ENCODE results near the gene MUTYH.
A peak's percentile ranks its signal among the peaks of the same experiment; 100 is the strongest.

The MUTYH gene

DNA sequence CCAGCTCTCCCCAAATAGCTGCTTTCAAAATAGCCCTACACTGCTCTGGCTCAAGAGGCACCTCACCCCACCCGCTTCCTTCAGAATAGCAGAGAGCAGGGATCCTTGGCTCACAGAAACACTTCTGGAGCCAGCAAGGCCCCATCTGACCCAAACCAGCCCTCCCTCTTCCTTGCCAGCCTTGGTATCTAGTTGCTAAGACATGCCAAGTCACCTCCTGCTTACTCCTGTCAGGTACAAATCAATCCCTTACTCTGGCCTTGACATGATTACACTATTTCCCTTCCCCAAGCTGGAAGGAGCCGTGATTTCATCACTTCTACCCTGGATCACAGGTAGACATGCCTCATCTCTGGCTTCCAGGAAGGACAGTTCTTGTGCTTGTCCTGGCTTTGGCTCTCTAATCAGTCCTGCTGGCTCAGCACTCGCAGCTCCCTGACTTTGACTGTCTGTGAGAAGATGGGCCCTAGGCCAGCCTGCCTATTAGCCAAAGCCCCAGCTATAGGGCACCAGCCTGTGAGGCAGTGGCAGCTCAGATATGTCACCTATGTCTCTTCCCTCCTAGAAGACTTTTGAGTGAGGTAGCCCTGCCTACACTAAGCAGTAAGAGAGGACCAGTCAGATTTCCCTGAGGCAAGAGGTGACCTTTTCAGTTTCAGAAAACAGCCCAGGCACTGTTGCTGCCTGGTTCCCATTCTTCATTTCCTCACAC, 8.9 kb upstream of the MUTYH start:
- no peak for DNase-seq

DNA sequence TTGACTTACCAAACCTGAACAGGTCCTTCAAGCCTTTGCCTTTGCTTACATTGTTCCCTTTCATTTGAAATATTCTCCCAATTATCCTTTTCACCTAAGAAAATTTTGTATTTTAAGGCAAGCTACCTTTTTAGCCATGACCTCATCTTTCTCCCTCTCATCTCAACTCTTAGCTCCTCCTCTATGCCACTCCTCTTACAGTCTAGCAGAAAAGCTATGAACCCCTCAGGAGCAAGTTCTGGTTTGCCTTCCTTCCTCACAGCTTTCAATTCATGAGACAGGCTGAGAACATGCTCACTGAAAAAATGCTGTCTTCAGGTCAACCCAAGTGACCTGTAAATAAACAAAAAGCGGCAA, 8.3 kb upstream of the MUTYH start:
- DNase-seq = no peak

DNA sequence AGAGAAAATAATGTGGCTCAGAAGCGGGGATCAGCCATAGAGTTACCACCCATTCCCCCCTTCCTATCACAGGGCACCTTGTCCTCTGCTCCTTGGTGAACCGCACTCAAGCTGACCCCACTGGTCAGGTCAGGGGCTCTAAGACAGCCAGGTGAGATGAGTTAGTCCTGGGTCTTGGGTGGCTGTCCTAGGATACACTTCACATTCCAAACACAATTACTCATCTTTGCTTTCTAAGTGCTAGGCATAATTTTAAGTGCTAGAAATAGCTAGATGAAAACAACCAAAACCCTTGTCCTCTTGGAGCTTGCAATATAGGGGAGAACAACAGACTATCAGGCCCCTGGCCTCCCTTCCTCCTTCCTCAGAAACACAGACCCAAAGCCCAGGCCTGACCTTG, 7.8 kb upstream of the MUTYH start:
- no peak for DNase-seq

DNA sequence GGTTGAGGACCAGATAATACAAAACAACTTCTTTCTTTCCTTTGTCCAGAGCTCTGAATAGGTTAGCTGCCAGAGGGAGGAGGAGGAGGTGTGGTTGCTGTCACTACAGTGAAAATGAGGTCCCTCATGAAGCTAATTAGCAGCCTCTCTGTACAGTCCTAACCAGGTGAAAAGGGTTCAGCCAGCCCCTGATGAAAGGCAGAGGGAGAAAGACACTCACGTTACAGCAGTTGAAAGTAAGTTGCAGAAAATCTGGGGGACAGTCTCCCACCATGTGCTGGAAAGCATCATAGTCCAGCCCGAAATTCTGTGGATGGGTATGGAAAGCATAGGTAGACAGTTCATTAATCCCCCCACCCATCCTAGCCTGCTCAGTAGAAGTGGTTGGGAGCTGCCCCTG, 6.2 kb upstream of the MUTYH start:
- no peak for DNase-seq

DNA sequence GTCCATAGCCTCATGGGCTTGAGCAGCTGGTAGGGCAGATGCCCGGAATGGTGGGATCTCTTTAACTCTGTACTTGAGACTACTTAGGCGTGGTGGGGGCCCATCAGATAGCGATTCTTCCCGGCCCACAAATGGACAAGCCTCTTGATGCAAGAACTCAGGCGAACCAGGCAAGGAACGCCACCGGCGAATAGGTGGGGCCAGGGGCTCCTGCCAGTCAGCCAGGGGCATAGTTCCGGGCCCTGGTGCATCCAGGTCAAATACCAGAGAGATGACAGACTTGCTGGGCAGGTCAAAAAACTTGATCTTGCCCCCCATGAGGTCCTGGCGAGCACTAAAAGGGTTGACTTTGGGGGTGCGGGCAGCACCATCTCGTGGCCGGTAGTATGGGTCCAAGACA, 4.8 kb upstream of the MUTYH start:
- no peak for DNase-seq

DNA sequence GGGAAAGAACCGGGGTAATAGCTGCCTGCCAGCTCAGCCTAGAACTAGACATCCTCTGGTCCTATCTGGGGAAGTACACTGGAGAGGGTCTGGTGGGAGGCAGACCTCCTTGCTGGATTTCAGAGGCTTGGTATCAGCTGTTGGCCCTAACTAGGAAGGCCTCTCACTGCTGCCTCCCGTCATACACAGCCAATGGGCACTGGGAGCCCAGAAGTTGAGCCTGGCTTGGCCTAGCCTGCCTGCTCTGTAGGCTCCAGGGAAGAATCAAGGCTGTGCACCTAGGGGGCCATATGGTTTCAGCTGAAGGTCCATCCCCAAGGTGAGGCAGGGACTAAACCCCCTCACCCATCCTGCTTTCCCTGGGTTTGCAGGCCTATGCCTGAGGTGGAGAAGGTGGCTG, 4.3 kb upstream of the MUTYH start:
- no peak for DNase-seq

DNA sequence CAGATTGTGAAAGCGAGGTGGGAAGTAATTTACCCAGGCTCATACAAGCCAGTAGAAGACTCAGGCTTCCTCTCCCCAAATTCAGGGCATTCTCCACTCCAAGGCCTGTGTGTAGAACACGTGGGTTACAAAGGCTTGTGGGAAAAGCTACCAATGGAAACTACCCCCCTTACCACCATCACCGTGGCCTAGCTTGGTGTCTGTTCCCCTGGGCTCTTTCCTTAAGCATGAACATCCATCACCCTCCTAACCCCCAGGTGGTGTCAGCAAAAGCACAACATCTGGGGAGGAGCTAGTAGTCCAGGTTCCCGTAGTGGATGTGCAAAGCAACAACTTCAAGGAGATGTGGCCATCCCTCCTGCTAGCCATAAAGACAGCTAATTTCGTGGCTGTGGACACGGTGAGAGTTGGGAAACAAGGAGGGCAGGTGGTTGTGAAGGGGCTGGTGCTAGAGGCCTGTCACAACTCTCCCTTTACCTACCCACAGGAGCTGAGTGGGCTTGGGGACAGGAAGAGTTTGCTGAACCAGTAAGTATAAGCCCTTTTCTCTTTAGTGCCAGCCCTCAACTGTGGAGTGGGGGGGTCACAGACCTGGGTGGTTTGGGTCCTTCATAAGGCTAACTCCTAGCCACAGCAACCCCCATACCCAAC, 701 bp upstream of the MUTYH start:
- DNase-seq = peak in 1 of 6 experiments; percentile 27

DNA sequence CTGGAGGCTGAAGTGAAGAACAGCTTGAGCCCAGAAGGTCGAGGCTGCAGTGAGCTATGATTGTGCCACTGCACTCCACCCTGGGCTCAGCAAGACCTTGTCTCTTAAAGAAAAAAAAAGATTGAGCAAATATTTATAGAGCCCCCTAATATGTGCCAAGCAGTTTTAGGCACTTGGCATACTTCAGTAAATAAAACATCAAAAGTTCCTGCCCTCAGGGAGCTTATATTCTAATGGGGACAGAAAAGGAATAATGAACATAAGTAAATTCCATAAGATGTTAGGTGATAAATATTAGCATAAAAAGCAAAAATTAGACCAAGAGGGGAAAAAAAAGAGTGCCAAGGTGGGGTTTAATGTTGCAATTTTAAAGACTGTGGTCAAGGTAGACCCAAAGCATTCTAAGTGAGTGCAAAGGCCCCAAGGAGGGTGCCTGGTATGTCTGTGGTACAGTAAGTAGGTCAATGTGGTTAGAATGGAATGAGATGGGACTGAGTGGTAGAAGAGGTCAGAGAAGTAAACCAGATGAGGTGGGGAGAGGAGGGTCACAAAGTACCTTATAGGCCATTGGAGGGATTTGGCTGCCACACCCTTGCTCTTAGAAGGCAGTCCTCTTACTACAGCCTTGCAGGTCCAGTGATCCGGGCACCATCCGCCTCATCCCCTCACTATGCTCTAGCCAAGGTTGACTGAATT, 2.5 kb downstream of the MUTYH start:
- DNase-seq = no peak

DNA sequence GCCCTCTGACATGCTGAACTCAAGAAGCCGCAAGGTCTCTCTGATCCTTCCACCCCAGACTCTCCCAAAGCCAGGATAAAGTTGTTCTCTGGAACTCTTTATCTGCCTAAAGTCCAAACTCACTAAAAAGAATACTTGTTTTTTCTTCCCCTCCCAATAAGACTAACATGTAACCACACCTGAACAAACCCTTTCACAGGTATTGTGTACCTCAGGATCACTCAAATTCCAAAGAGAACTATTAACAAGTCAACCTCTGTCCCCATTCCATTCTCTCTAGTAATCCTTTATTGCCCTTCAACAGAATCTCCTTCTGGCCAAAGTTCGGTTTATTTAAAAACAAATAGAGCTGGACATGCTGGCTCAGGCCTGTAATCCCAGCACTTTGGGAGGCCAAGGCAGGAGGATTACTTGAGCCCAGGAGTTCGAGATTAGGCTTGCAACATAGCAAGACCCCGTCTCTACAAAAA, 4.3 kb downstream of the MUTYH start:
- no peak for DNase-seq

DNA sequence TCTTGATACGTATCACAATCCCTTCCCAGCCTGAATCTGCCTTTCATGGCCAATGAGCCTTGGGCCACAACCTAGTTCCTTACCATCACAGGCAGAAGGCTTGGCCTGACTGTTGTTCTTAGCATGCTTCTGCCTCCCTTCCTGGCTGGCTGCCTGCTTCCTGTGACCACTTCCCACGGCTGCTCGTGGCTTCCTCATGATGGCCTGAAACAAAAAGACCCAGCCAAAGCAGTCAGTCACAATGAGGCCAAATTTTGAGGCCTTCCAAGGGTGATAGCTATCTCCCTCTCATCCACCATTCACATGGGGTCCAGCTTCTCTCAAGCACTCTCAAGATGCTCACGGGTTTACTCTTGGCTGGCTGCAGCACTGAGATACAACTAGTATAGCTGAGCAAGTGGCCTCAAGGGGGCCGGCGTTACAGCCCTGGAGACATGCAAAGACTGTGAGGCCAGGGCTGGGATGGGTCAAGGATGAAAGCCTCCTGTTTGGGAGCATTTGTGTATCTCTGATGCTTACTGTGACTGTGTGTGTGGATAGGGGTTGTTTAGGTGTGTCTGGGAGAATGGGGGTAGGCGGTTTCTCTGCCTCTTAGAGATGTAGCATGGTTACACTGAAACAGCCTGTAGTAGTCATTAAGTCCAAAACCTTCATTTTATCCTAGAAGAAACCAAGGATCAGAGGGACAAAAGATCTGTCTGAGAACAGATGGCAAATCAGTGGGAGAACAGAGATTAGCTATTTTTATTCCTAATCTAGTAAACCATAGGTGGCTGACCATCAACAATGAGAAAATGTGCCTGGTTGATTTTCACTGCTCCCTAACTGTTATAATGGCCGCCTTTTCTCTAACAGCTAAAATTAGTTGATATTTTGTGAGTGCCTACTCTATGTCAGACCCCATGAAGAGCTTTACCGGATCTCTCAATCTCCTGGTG, 5.7 kb downstream of the MUTYH start:
- no peak for DNase-seq

DNA sequence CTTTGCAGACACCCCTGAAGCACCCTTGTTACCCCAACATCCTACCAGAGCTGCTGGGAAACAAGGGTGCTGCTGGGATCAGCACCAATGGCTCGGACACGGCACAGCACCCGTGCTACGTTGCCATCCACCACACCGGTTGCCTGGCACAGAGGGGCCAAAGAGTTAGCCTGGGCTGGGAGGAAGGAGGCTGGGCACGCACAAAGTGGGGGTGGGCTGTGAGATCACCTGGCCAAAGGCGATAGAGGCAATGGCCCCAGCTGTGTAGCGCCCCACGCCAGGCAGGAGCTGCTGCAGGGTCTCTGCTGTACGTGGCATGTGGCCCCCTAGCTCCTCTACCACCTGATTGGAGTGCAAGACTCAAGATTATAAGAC, 7.9 kb downstream of the MUTYH start:
- no peak for DNase-seq

DNA sequence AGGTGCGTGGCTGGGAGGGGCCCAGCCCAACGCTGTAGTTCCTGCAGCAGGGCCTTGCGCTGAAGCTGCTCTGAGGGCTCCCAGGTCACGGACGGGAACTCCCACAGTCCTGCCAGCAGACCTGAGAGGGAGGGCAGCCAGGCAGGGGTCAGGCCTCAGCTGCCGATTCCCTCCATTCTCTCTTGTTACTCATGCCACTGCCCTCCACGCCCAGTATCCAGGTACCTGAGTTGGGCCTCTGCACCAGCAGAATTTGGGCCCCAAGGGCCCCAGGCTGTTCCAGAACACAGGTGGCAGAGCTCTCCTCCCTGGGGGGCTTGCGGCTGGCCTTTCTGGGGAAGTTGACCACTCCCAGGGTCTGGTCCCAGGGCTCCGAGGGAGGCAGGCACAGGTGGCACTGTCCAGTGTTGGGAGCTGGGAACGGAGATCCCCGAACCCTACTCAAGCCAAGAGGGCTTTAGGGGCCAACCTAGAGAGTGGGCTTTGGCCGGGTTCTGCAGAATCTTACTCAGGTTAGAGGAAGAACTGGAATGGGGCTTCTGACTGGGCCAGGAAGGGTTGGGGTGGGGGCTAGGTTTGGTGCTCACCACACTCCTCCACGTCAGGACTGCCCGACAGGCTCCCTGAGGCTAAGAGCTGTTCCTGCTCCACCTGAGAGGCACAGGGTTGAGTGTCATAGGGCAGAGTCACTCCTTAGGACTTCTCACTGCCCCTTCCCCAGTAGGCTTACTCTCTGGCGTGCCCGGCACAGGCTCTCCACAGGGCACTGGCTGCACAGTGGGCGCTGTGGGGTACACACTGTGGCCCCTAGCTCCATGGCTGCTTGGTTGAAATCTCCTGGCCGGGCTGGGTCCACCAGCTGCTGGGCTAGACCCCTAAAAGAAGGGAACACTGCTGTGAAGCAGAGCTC, 8.5 kb downstream of the MUTYH start:
- DNase-seq = no peak

DNA sequence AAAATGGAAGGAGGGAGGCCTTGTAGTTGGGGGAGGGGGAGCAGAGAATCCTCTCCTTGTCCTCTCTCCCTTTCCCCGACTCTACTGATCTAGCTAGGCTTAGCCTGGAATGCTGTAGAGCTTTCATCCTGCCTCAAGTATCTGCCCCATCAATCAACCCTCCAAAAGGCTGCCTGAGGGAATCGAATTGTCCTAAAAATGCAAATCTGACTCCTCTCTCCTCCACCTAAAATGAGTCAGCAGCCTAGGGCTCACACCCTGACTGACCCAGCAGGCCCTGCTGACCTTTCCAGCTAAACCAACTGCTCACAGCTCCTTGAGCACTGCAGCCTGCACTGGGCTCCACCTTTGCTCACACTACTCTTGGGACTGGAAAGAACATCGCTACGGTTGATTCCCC, 10.8 kb downstream of the MUTYH start:
- DNase-seq = no peak

DNA sequence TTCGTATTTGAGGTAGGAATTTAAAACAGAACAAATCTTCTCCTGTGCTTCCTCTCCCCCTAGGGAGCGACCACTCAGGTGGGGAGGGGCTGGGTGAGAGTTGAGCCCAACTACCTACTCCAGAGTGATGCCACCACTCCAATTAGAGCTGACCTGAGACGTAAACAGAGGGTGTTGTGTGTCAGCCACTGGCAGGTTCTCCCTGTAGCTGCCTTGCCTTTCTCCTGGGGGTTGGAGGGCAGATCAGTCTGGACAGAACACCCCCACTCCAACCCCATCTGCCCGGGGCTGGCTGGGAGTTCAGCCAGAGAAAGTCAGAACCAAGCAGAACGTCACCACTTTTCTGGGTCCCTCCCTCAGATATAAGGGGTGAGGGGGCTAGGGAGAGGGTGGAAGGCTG, 11.6 kb downstream of the MUTYH start:
- DNase-seq = no peak

DNA sequence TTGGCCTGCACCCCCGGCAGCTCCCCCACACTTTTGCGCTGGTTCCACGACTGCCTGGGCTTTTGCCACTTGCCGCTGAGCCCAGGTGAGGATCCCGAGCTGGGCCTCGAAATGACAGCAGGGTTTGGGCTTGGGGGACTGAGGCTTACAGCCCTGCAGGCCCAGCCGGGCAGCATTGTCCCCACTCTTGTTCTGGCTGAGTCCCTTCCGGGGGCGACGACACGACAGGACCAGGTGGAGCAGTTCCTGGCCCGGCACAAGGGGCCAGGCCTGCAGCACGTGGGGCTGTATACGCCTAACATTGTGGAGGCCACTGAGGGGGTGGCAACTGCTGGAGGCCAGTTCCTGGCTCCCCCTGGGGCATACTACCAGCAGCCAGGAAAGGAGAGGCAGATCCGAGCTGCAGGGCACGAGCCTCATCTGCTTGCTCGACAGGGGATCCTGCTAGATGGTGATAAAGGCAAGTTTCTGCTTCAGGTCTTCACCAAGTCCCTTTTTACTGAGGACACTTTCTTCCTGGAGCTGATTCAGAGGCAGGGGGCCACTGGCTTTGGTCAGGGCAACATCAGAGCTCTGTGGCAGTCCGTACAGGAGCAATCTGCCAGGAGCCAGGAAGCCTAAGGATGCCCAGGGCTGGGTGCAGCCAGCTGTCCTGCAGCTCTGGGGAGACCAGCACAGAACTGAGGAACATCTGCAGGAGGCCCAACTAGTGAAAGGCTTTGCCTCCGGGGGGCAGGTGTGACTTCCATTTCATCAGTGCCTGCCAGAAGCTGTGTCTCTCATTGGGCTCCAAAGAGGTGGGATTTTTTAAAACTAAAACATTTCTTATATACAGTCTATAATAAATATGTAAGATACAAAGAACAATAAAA, 12.4 kb downstream of the MUTYH start:
- DNase-seq = no peak

DNA sequence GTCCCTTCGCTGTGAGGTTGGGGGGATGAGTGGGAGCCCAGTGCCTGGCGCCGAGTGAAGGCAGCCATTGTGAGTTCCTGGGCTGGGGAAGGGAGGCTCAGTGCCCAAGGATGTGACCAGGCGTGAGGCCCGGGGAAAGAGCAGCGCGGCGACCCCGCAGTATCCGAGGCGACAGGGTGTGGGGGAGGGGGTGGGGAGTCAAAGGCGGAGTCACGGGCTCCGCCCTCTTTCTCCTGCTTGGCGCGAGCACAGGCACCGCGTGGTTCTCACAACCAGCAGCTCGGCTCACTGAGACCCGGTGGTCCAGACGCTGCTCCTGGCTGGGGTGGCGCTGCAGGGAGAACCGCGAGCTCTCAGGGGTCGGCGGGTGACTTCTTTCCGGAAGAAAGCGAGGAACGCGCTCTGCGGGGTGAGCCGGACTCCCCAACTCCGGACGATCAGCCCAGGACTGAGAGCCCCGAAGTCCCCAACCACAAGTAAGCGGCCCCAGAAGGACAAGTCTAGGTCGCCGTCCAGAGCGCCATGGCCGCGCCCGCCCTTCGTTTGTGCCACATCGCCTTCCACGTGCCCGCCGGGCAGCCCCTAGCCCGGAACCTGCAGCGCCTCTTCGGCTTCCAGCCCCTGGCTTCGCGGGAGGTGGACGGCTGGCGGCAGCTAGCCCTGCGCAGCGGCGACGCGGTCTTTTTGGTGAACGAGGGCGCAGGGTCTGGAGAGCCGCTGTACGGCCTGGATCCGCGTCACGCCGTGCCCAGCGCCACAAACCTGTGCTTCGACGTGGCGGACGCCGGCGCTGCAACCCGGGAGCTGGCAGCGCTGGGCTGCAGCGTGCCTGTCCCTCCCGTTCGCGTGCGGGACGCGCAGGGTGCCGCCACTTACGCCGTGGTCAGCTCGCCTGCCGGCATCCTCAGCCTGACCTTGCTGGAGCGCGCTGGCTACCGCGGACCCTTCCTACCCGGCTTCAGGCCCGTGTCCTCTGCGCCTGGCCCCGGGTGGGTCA, 13.3 kb downstream of the MUTYH start, which contains the start of gene HPDL:
Gene HPDL, plus strand, starts transcription at position 269 of the 997 bp plus-strand sequence. Its CDS starts 254 bp downstream, at position 523.
- DNase-seq = peak; percentile 5 to 51 (median 36)

DNA sequence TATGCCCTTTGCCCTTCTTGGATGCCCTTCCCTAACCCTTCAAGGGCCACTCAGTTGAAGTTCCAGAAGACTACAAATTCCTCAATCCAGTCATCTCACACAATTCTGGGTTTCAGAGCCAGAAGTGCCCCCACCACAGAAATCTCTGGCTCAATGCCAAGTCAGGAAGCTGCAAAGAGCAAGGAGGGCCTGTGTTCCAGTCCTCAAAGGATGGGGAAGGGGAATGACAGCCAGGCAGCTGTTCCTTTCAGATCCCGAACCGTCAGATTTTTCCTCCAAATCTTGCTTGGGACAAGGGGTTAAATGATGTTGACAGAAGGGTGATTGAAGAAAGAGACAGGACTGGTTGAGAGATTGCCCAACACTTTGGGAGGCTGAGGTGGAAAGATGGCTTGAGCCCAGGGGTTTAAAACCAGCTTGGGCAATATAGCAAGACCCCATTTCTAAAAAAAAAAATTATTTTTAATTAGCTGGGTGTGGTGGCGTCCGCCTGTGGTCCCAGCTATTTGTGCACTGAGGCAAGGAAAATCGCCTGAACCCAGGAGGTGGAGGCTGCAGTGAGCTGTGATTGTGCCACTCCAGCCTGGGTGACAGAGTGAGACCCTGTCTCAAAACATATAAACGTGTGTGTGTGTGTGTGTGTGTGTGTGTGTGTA, 14.3 kb downstream of the MUTYH start:
- DNase-seq = no peak

DNA sequence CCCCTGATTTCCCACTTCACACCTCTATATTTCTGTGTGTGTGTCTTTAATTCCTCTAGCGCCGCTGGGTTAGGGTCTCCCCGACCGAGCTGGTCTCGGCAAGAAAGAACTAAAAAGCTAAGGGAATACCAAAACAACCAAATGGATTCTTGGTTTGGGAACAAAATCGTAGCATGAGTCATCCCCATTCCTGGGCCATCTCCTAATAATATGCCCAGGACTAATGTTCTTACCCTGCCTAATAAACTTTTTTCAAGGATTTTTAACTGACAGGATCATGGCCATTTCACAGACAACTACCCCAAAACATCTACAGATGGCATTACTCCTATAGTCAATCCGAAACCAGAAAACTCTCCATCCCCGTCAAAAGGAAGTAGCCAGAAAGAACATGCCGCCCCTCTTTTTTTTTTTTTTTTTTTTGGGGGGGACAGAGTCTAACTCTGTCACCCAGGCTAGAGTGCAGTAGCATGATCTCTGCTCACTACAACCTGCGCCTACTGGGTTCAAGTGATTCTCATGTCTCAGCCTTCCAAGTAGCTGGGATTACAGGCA, 17.7 kb downstream of the MUTYH start:
- no peak for DNase-seq

DNA sequence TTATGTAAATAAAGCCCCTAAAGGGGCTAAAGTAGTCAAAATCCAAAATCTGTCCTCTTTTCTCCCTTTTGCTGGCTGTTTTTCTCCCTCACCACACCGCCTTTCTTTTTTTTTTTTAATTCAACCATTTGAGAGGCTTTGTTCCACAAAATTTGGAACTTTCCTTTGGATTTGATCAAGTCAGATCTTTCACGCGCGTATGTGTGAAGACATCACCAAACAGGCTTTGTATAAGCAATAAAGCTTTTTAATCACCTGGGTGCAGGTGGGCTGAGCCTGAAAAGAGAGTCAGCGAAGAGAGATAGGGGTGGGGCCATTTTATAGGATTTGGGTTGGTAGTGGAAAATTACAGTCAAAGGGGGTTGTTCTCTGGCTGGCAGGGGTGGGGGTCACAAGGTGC, 18.8 kb downstream of the MUTYH start:
- no peak for DNase-seq

Data from stimulated activated naive CD4-positive, alpha-beta T cell (primary cell).